ENCODE results near the gene CLIP2. TPM values are rescaled to one million over a fixed set of nuclear protein-coding genes. Genes with fewer than 3 reads are reported as not detected.

The CLIP2 gene
- total and polyA plus RNA-seq, 2 of the 4 experiments (the other 2 are of a cell fraction), result 18.1 to 20.7 TPM

GRCh38 chr7:74242122-74242443 is 47.1 kb upstream of the CLIP2 start:
- H3K4ac ChIP-seq (ENCODE audit: low read depth, low read length), result no peak overlapping the region
- H3K79me1 ChIP-seq (ENCODE audit: low read depth in 1 of 2, low read length in 2 of 2), result peaks cover 0 to 7% of the 10 kb centered on the region in 2 experiments; a peak in 3 of 4 replicates
- ChIA-PET CTCF (no interaction called here), POLR2A (ENCODE audit: unreplicated experiment) (no interaction called here)
- H2AFZ ChIP-seq (replicated peaks; ENCODE audit: low read length, poor library complexity), result no peak overlapping the region
- H2AK9ac ChIP-seq (replicated peaks; ENCODE audit: low read depth, low read length, poor library complexity), result no peak overlapping the region
- no peaks in the 10 kb centered on the region for H3K4me1 ChIP-seq (ENCODE audit: control insufficient read depth, insufficient read depth, low read length)
- no peak overlapping the region for H2BK20ac ChIP-seq (ENCODE audit: low read depth, low read length)
- DNase-seq, result no peak
- ATAC-seq (ENCODE audit: low read depth), result no peak
- no peak overlapping the region for H3K18ac ChIP-seq (ENCODE audit: low read depth, low read length)
- H3K9me3 ChIP-seq (ENCODE audit: control insufficient read depth, insufficient read depth, low read length), result no peaks in the 10 kb centered on the region
- no peak overlapping the region for H3K4me3 ChIP-seq (ENCODE audit: insufficient read depth, low read depth, low read length)
- no peak overlapping the region for H3K4me2 ChIP-seq (ENCODE audit: low read depth, low read length)
- H3K9me1 ChIP-seq (ENCODE audit: insufficient read depth, low read length), result no peaks in the 10 kb centered on the region; the same call in 1 of the 2 replicates
- H4K5ac ChIP-seq (ENCODE audit: low read depth, low read length), result no peak overlapping the region
- no peak overlapping the region for H2BK5ac ChIP-seq (ENCODE audit: low read depth, low read length, poor library complexity, severe bottlenecking)
- H3K36me3 ChIP-seq (ENCODE audit: control insufficient read depth, insufficient read depth, low read length), result peaks cover 35% of the 10 kb centered on the region
- BruUV-seq (replicated peaks), result no TSS peak
- no peak overlapping the region for H4K91ac ChIP-seq (ENCODE audit: insufficient read depth, low read depth, low read length)
- intact Hi-C loops (cut with micrococcal nuclease), result no loop called here
- H3K27ac ChIP-seq (ENCODE audit: insufficient read depth, low read length), result no peak overlapping the region
- dilution Hi-C loops (cut with HindIII; ENCODE audit: low sequenced_read_pairs, unreplicated experiment), result no loop called here
- no peak overlapping the region for H3K9ac ChIP-seq (ENCODE audit: low read depth, low read length)
- no peak for TF ChIP-seq NFE2L2 (IDR thresholded peaks at IDR 0.05; ENCODE audit: low read depth, low read length)
- no peak for TF ChIP-seq RAD21 (IDR thresholded peaks at IDR 0.05; ENCODE audit: low read length)
- no peak for TF ChIP-seq RFX5 (IDR thresholded peaks at IDR 0.05; ENCODE audit: low read depth, low read length)
- no peak for TF ChIP-seq MAZ (IDR thresholded peaks at IDR 0.05; ENCODE audit: borderline replicate concordance, low read depth, low read length)
- no peak for TF ChIP-seq USF2 (IDR thresholded peaks at IDR 0.05; ENCODE audit: low read depth, low read length)
- no peak for TF ChIP-seq CHD1 (IDR thresholded peaks at IDR 0.05; ENCODE audit: low read depth, low read length)
- no peak for TF ChIP-seq FOS (IDR thresholded peaks at IDR 0.05; ENCODE audit: low read depth, low read length)
- no peak for TF ChIP-seq CEBPB (IDR thresholded peaks at IDR 0.05; ENCODE audit: low read depth, low read length)
- no peak for TF ChIP-seq MAFK (IDR thresholded peaks at IDR 0.05; ENCODE audit: low read depth, low read length)
- TF ChIP-seq RCOR1 (IDR thresholded peaks at IDR 0.05; ENCODE audit: insufficient replicate concordance, low read length), result no peak
- no peak for TF ChIP-seq POLR2A (IDR thresholded peaks at IDR 0.05; ENCODE audit: low read depth, low read length)
- TF ChIP-seq BHLHE40 (IDR thresholded peaks at IDR 0.05; ENCODE audit: low read depth, low read length), result no peak
- no peak for TF ChIP-seq CTCF (conservative IDR thresholded peaks at IDR 0.05; ENCODE audit: low read depth, low read length)
- no peak for TF ChIP-seq ELK1 (IDR thresholded peaks at IDR 0.05; ENCODE audit: borderline replicate concordance, low read depth, low read length)
- H2BK120ac ChIP-seq (ENCODE audit: low read depth, low read length), result no peak overlapping the region
- H4K8ac ChIP-seq (ENCODE audit: low read depth in 2 of 2, low read length in 2 of 2), result no peak overlapping the region
- no peaks in the 10 kb centered on the region for H3K27me3 ChIP-seq (ENCODE audit: control insufficient read depth, insufficient read depth, low read length)
- H3K23ac ChIP-seq (ENCODE audit: low read depth, low read length), result no peak overlapping the region
- no peak overlapping the region for H2AK5ac ChIP-seq (ENCODE audit: low read depth, low read length)
- no peak overlapping the region for H2BK15ac ChIP-seq (ENCODE audit: low read depth, low read length)
- 0 out of 2 replicates have a peak, but pooled peaks cover 3% of the 10 kb centered on the region for H4K20me1 ChIP-seq (ENCODE audit: insufficient read depth, low read length)
- no peak overlapping the region for H3K56ac ChIP-seq (ENCODE audit: extremely low read depth, insufficient read depth, low read length)
- in situ Hi-C loops (cut with MboI; ENCODE audit: low sequenced_read_pairs), result loop anchor here (25.0 kb wide), 1 partner anchor 120 kb away; no protein-coding TSS in a partner anchor
- no CpG with 5 or more reads among the region's 6 CpGs for WGBS, 2 experiments (ENCODE audit: extremely low coverage in 2 of 2, insufficient read length in 1 of 2)
- H3K14ac ChIP-seq (replicated peaks; ENCODE audit: low read depth, low read length), result no peak overlapping the region
